NCI-H82 (cell line): ENCODE data around the gene PSG6.
A peak's percentile ranks its signal among the peaks of the same experiment; 100 is the strongest.
"Not testable (repeated sequence)": the region's sequence is repeated elsewhere in the genome, so short reads cannot be mapped to it uniquely, and the experiment has no call there.

Experiments used
- DNase-seq: peaks from one replicate; lab custom pipeline; 2025; lab: John Stamatoyannopoulos, UW

The PSG6 gene

GRCh38 chr19:42911731-42912130 lies 6.0 kb downstream of the PSG6 start:
- not testable (repeated sequence) for DNase-seq

- DNase-seq = not testable (repeated sequence)
Observed at GRCh38 chr19:42906162-42906561, 11.5 kb downstream of the PSG6 start.

- DNase-seq = not testable (repeated sequence)
Observed at GRCh38 chr19:42900561-42900960, 17.1 kb downstream of the PSG6 start.

GRCh38 chr19:42899674-42900073 lies 18.0 kb downstream of the PSG6 start:
- not testable (repeated sequence) for DNase-seq

GRCh38 chr19:42899110-42899509 lies 18.6 kb downstream of the PSG6 start:
- not testable (repeated sequence) for DNase-seq

GRCh38 chr19:42898656-42899055 lies 19.0 kb downstream of the PSG6 start:
- DNase-seq = not testable (repeated sequence)

GRCh38 chr19:42897729-42898128 lies 20.0 kb downstream of the PSG6 start:
- DNase-seq = not testable (repeated sequence)

GRCh38 chr19:42890446-42890845 lies 27.2 kb downstream of the PSG6 start:
- DNase-seq = not testable (repeated sequence)

- DNase-seq = not testable (repeated sequence)
Observed at GRCh38 chr19:42887876-42888445, 29.7 kb downstream of the PSG6 start.

- not testable (repeated sequence) for DNase-seq
Observed at GRCh38 chr19:42882730-42883129, 35.0 kb downstream of the PSG6 start.

GRCh38 chr19:42882010-42882409 lies 35.7 kb downstream of the PSG6 start:
- not testable (repeated sequence) for DNase-seq

GRCh38 chr19:42881279-42881678 lies 36.4 kb downstream of the PSG6 start:
- peak; percentile 9 for DNase-seq

GRCh38 chr19:42880621-42881020 lies 37.1 kb downstream of the PSG6 start:
- not testable (repeated sequence) for DNase-seq

GRCh38 chr19:42879613-42880012 lies 38.1 kb downstream of the PSG6 start, which contains the start of gene PSG1:
Gene PSG1 (minus strand): TSS chr19:42879713. CDS start chr19:42879581, 132 bp downstream.
- DNase-seq = no peak

GRCh38 chr19:42876596-42876995 lies 41.1 kb downstream of the PSG6 start:
- not testable (repeated sequence) for DNase-seq

- DNase-seq = not testable (repeated sequence)
Observed at GRCh38 chr19:42875881-42876280, 41.8 kb downstream of the PSG6 start.

GRCh38 chr19:42874901-42875813 lies 42.5 kb downstream of the PSG6 start:
- not testable (repeated sequence) for DNase-seq

GRCh38 chr19:42874136-42874535 lies 43.6 kb downstream of the PSG6 start:
- DNase-seq = not testable (repeated sequence)

- DNase-seq = no peak
Observed at GRCh38 chr19:42872608-42873007, 45.1 kb downstream of the PSG6 start.

- DNase-seq = no peak
Observed at GRCh38 chr19:42857544-42857867, 60.2 kb downstream of the PSG6 start.

- DNase-seq = peak; percentile 3
Observed at GRCh38 chr19:42856866-42857543, 60.7 kb downstream of the PSG6 start.

- DNase-seq = not testable (repeated sequence)
Observed at GRCh38 chr19:42854745-42855144, 62.9 kb downstream of the PSG6 start.

GRCh38 chr19:42853231-42853630 lies 64.5 kb downstream of the PSG6 start:
- not testable (repeated sequence) for DNase-seq
